ENCODE data around the gene GREM1.

GREM1 gene

GRCh38 chr15:32790352-32790999 lies 72.7 kb downstream of the GREM1 start:
- no peak for TF ChIP-seq CTCF (IDR thresholded peaks at IDR 0.05; ENCODE audit: low read depth, low read length, missing control alignments)
- in situ Hi-C loops (cut with HindIII; ENCODE audit: low sequenced_read_pairs) = no loop called here
- peak; percentile 13 for DNase-seq (ENCODE audit: low read depth)
- no peak overlapping the region for H3K4me3 ChIP-seq (ENCODE audit: low read depth, low read length)

- in situ Hi-C loops (cut with HindIII; ENCODE audit: low sequenced_read_pairs) = no loop called here
- DNase-seq (ENCODE audit: low read depth) = no peak
- no peak for TF ChIP-seq CTCF (IDR thresholded peaks at IDR 0.05; ENCODE audit: low read depth, low read length, missing control alignments)
Observed at GRCh38 chr15:32792436-32792835, 74.6 kb downstream of the GREM1 start.

More at GRCh38 chr15:32792436-32792835, 74.6 kb downstream of the GREM1 start:
- no peak overlapping the region for H3K4me3 ChIP-seq (ENCODE audit: low read depth, low read length)

All from astrocyte of the cerebellum (primary cell).